ENCODE measurements around the gene CARMIL1. TPM values are rescaled to one million over a fixed set of nuclear protein-coding genes. Genes with fewer than 3 reads are reported as not detected.

Gene CARMIL1
- total RNA-seq, 1 experiment from 2014 or later, result 25.2 TPM

DNA sequence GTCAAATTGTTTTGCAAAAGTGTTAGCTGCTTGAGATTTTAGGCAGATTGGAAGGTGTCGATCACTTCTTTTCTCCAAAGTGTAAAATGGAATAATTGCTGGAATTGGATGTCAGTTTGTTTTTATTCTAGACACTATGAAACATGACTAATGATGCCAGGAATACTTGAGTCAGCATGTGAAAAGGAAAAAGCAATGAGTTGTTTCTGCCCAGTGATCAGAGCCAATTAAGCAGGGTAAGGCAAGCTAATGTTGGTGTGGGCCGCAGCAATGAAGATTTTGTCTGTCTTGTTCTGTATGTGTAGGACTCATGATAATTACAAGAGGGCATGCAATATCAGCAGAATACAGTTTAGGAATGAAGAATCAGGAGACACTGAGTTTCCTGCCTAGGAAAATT, 110.3 kb downstream of the CARMIL1 start:
- Mint-ChIP-seq H3K4me3 (ENCODE audit: unreplicated experiment) (no peak overlapping the region), H3K27ac (ENCODE audit: low read depth, unreplicated experiment) (peak overlapping the region; percentile 0), H3K27me3 (ENCODE audit: insufficient read depth, unreplicated experiment) (no peaks in the 10 kb centered on the region), H3K36me3 (ENCODE audit: insufficient read depth, unreplicated experiment) (no peaks in the 10 kb centered on the region), H3K9me3 (ENCODE audit: unreplicated experiment) (no peaks in the 10 kb centered on the region), H3K4me1 (ENCODE audit: insufficient read depth, unreplicated experiment) (peaks cover 16% of the 10 kb centered on the region)
- TF ChIP-seq, protein P1, sequence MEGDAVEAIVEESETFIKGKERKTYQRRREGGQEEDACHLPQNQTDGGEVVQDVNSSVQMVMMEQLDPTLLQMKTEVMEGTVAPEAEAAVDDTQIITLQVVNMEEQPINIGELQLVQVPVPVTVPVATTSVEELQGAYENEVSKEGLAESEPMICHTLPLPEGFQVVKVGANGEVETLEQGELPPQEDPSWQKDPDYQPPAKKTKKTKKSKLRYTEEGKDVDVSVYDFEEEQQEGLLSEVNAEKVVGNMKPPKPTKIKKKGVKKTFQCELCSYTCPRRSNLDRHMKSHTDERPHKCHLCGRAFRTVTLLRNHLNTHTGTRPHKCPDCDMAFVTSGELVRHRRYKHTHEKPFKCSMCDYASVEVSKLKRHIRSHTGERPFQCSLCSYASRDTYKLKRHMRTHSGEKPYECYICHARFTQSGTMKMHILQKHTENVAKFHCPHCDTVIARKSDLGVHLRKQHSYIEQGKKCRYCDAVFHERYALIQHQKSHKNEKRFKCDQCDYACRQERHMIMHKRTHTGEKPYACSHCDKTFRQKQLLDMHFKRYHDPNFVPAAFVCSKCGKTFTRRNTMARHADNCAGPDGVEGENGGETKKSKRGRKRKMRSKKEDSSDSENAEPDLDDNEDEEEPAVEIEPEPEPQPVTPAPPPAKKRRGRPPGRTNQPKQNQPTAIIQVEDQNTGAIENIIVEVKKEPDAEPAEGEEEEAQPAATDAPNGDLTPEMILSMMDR (IDR thresholded peaks at IDR 0.05; ENCODE audit: unreplicated experiment), result no peak
- ChIA-PET CTCF (interaction anchor here (0.6 to 2.3 kb wide), 3 partner anchors 23 to 111 kb away, joined by 6 to 10 read pairs (median 7); partner anchors contain the start of gene CARMIL1), POLR2A (interaction anchor here (1.1 to 3.2 kb wide), 5 partner anchors 22 to 110 kb away, joined by 3 to 11 read pairs (median 5); partner anchors contain the start of gene CARMIL1)
- peak; percentile 71 for DNase-seq (ENCODE audit: unreplicated experiment)
- no TSS peak for BruUV-seq (replicated peaks)
- intact Hi-C loops (cut with micrococcal nuclease), result no loop called here

DNA sequence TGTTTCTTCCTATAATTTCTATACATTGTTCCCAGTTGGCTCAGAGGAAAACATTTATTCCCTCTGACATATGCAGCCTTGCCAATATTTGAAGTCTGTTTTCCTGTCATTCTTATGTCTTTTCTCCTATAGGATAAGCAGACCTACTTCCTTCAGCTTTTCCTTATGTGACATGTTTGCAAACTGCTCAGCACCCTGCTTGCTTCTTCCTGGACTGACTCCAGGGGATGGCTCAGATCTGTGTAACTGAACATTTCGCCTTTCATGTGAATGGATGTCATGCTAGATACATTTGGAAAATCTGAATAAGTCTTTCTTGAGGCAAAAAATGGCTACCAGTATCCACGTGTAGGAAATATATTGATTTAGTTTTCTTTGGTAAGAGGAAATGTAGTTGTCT, 113.2 kb downstream of the CARMIL1 start:
- Mint-ChIP-seq H3K27ac (ENCODE audit: low read depth, unreplicated experiment) (no peak overlapping the region), H3K9me3 (ENCODE audit: unreplicated experiment) (no peaks in the 10 kb centered on the region), H3K4me3 (ENCODE audit: unreplicated experiment) (no peak overlapping the region), H3K36me3 (ENCODE audit: insufficient read depth, unreplicated experiment) (no peaks in the 10 kb centered on the region), H3K4me1 (ENCODE audit: insufficient read depth, unreplicated experiment) (peaks cover 16% of the 10 kb centered on the region), H3K27me3 (ENCODE audit: insufficient read depth, unreplicated experiment) (no peaks in the 10 kb centered on the region)
- TF ChIP-seq, protein P1 (IDR thresholded peaks at IDR 0.05; ENCODE audit: unreplicated experiment), result no peak
- ChIA-PET POLR2A (no interaction called here), CTCF (interaction anchor here (0.5 kb wide), 1 partner anchor 127 kb away, joined by 3 read pairs; no protein-coding TSS in a partner anchor)
- intact Hi-C loops (cut with micrococcal nuclease), result no loop called here
- peak; percentile 10 for DNase-seq (ENCODE audit: unreplicated experiment)
- no TSS peak for BruUV-seq (replicated peaks)

DNA sequence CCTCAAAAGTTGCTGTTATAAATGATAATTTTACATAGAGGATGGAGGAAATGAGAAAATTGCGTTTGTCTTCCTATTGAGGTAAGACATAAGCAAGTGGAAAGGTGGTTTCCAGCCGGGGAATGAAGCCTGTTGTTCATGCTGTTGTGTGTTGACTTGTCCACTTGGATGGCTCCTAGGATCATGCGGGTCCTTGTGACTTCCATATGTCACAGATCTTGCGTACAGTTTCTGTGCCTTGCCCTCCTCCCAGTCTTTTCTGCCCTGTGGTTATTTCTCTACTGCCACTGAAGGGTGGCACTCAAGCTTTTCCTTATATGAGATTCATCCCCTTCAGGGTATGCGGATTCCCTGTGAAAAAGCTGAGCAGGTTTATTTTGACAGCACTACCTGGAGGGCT, 116.6 kb downstream of the CARMIL1 start:
- intact Hi-C loops (cut with micrococcal nuclease), result no loop called here
- Mint-ChIP-seq H3K9me3 (ENCODE audit: unreplicated experiment) (no peaks in the 10 kb centered on the region), H3K4me3 (ENCODE audit: unreplicated experiment) (no peak overlapping the region), H3K27ac (ENCODE audit: low read depth, unreplicated experiment) (no peak overlapping the region), H3K4me1 (ENCODE audit: insufficient read depth, unreplicated experiment) (peaks cover 5% of the 10 kb centered on the region), H3K36me3 (ENCODE audit: insufficient read depth, unreplicated experiment) (peaks cover 4% of the 10 kb centered on the region), H3K27me3 (ENCODE audit: insufficient read depth, unreplicated experiment) (no peaks in the 10 kb centered on the region)
- TF ChIP-seq, protein P1 (IDR thresholded peaks at IDR 0.05; ENCODE audit: unreplicated experiment), result no peak
- CTCF ChIA-PET, result no interaction called here
- DNase-seq (ENCODE audit: unreplicated experiment), result no peak
- POLR2A ChIA-PET, result no interaction called here
- BruUV-seq (replicated peaks), result no TSS peak

- intact Hi-C loops (cut with micrococcal nuclease), result no loop called here
- no peak overlapping the region for H3K27ac Mint-ChIP-seq (ENCODE audit: low read depth, unreplicated experiment)
- ChIA-PET POLR2A (no interaction called here), CTCF (interaction anchor here (0.5 to 0.9 kb wide), 4 partner anchors 88 to 159 kb away, joined by 3 to 5 read pairs (median 3); no protein-coding TSS in a partner anchor)
- TF ChIP-seq, protein P1 (IDR thresholded peaks at IDR 0.05; ENCODE audit: unreplicated experiment), result no peak
- no peaks in the 10 kb centered on the region for H3K27me3 Mint-ChIP-seq (ENCODE audit: insufficient read depth, unreplicated experiment)
- H3K4me1 Mint-ChIP-seq (ENCODE audit: insufficient read depth, unreplicated experiment), result peaks cover 3% of the 10 kb centered on the region
- peaks cover 4% of the 10 kb centered on the region for H3K36me3 Mint-ChIP-seq (ENCODE audit: insufficient read depth, unreplicated experiment)
- no TSS peak for BruUV-seq (replicated peaks)
- no peak for DNase-seq (ENCODE audit: unreplicated experiment)
- no peaks in the 10 kb centered on the region for H3K9me3 Mint-ChIP-seq (ENCODE audit: unreplicated experiment)
- H3K4me3 Mint-ChIP-seq (ENCODE audit: unreplicated experiment), result no peak overlapping the region
Observed at GRCh38 chr6:25397406-25397805, 118.2 kb downstream of the CARMIL1 start.
